ENCODE measurements around the gene ABHD10.

Gene ABHD10

DNA sequence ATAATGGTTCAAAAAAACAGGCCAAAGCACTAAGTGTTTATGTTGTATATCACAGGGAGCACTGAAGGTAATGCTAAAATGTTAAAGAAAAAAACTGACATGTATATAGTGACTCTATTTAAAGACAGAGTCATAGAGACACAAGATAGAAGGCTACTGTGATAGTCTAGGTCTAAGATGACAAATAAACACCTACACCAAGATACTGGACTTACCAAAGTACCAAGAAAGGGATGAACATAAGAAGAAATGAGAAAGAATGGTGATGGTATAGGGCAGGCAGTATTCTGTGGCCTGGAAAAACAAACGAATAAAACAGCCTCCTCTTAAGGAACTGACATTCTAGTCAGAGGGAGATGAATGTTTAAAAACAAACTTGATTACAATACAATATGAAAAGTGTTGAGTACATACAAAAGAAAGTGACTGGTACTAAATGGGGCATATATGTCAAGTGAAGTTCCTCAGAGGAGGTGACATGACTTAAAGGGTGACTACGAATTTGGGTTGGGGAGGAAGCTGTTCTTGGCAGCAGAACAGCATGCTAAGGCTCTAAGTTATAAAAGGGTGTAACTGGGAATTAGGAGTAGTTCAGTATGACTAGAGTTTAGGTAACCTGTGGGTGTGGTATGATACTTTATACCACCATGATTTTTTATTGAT lies 5.9 kb downstream of the ABHD10 start:
- Histone ChIP-seq H3K4me3 (ENCODE audit: low read length) (no peak overlapping the region), H3K4me2 (ENCODE audit: low read length) (no peak overlapping the region), H3K27me3 (ENCODE audit: control insufficient read depth, insufficient read depth, low read length) (no peaks in the 10 kb centered on the region), H3K9ac (ENCODE audit: low read depth, low read length) (no peak overlapping the region), H3K4me1 (ENCODE audit: control insufficient read depth, insufficient read depth, low read length) (peaks cover 20% of the 10 kb centered on the region), H3K36me3 (ENCODE audit: insufficient read depth, low read length) (peaks cover 12% of the 10 kb centered on the region), H3K9me3 (replicated peaks; ENCODE audit: low read length) (no peaks in the 10 kb centered on the region)

GRCh38 chr3:111986800-111987199 lies 8.0 kb downstream of the ABHD10 start:
- Histone ChIP-seq H3K4me2 (ENCODE audit: low read length) (no peak overlapping the region), H3K4me1 (ENCODE audit: control insufficient read depth, insufficient read depth, low read length) (peaks cover 1% of the 10 kb centered on the region), H3K9ac (ENCODE audit: low read depth, low read length) (no peak overlapping the region), H3K27me3 (ENCODE audit: control insufficient read depth, insufficient read depth, low read length) (no peaks in the 10 kb centered on the region), H3K9me3 (replicated peaks; ENCODE audit: low read length) (no peaks in the 10 kb centered on the region), H3K36me3 (ENCODE audit: insufficient read depth, low read length) (peaks cover 21% of the 10 kb centered on the region), H3K4me3 (ENCODE audit: low read length) (no peak overlapping the region)

GRCh38 chr3:111989061-111989678 lies 10.3 kb downstream of the ABHD10 start:
- Histone ChIP-seq H3K27me3 (ENCODE audit: control insufficient read depth, insufficient read depth, low read length) (no peaks in the 10 kb centered on the region), H3K36me3 (ENCODE audit: insufficient read depth, low read length) (peaks cover 29% of the 10 kb centered on the region), H3K4me1 (ENCODE audit: control insufficient read depth, insufficient read depth, low read length) (no peaks in the 10 kb centered on the region), H3K4me3 (ENCODE audit: low read length) (no peak overlapping the region), H3K9ac (ENCODE audit: low read depth, low read length) (no peak overlapping the region), H3K4me2 (ENCODE audit: low read length) (no peak overlapping the region), H3K9me3 (replicated peaks; ENCODE audit: low read length) (no peaks in the 10 kb centered on the region)

GRCh38 chr3:111993038-111993437 lies 14.2 kb downstream of the ABHD10 start:
- H3K4me1 ChIP-seq (ENCODE audit: control insufficient read depth, insufficient read depth, low read length): no peaks in the 10 kb centered on the region
- H3K27me3 ChIP-seq (ENCODE audit: control insufficient read depth, insufficient read depth, low read length): no peaks in the 10 kb centered on the region
- H3K4me2 ChIP-seq (ENCODE audit: low read length): no peak overlapping the region
- H3K9ac ChIP-seq (ENCODE audit: low read depth, low read length): no peak overlapping the region
- H3K4me3 ChIP-seq (ENCODE audit: low read length): no peak overlapping the region
- H3K9me3 ChIP-seq (replicated peaks; ENCODE audit: low read length): no peaks in the 10 kb centered on the region
- H3K36me3 ChIP-seq (ENCODE audit: insufficient read depth, low read length): peaks cover 17% of the 10 kb centered on the region

GRCh38 chr3:111998636-111999483 lies 20.0 kb downstream of the ABHD10 start, which contains the start of gene TAGLN3:
TSS of gene TAGLN3 (plus strand) at chr3:111998922. CDS start at chr3:111999423, 501 bp downstream.
- H3K4me3 ChIP-seq (ENCODE audit: low read length): peak within 1 kb of the TSS; percentile 66
- peaks cover 27% of the 10 kb centered on the region for H3K4me1 ChIP-seq (ENCODE audit: control insufficient read depth, insufficient read depth, low read length)
- H3K9me3 ChIP-seq (replicated peaks; ENCODE audit: low read length): no peaks in the 10 kb centered on the region
- peak within 1 kb of the TSS; percentile 20 for H3K9ac ChIP-seq (ENCODE audit: low read depth, low read length)
- H3K36me3 ChIP-seq (ENCODE audit: insufficient read depth, low read length): no peaks in the 10 kb centered on the region
- peaks cover 3% of the 10 kb centered on the region for H3K27me3 ChIP-seq (ENCODE audit: control insufficient read depth, insufficient read depth, low read length)
- H3K4me2 ChIP-seq (ENCODE audit: low read length): peak within 1 kb of the TSS; percentile 89

- H3K4me3 ChIP-seq (ENCODE audit: low read length): peak overlapping the region; percentile 66
- peak overlapping the region; percentile 89 for H3K4me2 ChIP-seq (ENCODE audit: low read length)
- H3K36me3 ChIP-seq (ENCODE audit: insufficient read depth, low read length): no peaks in the 10 kb centered on the region
- no peak overlapping the region for H3K9ac ChIP-seq (ENCODE audit: low read depth, low read length)
- no peaks in the 10 kb centered on the region for H3K9me3 ChIP-seq (replicated peaks; ENCODE audit: low read length)
- peaks cover 3% of the 10 kb centered on the region for H3K27me3 ChIP-seq (ENCODE audit: control insufficient read depth, insufficient read depth, low read length)
- H3K4me1 ChIP-seq (ENCODE audit: control insufficient read depth, insufficient read depth, low read length): peaks cover 28% of the 10 kb centered on the region
These were observed 20.9 kb downstream of the ABHD10 start for GRCh38 chr3:111999484-112000324.

- no peak overlapping the region for H3K9ac ChIP-seq (ENCODE audit: low read depth, low read length)
- peaks cover 35% of the 10 kb centered on the region for H3K4me1 ChIP-seq (ENCODE audit: control insufficient read depth, insufficient read depth, low read length)
- no peaks in the 10 kb centered on the region for H3K9me3 ChIP-seq (replicated peaks; ENCODE audit: low read length)
- H3K27me3 ChIP-seq (ENCODE audit: control insufficient read depth, insufficient read depth, low read length): peaks cover 3% of the 10 kb centered on the region
- no peak overlapping the region for H3K4me3 ChIP-seq (ENCODE audit: low read length)
- no peaks in the 10 kb centered on the region for H3K36me3 ChIP-seq (ENCODE audit: insufficient read depth, low read length)
- H3K4me2 ChIP-seq (ENCODE audit: low read length): no peak overlapping the region
These were observed 21.5 kb downstream of the ABHD10 start for GRCh38 chr3:112000367-112000771.

- Histone ChIP-seq H3K4me3 (ENCODE audit: low read length) (no peak overlapping the region), H3K4me2 (ENCODE audit: low read length) (no peak overlapping the region), H3K4me1 (ENCODE audit: control insufficient read depth, insufficient read depth, low read length) (peaks cover 36% of the 10 kb centered on the region), H3K36me3 (ENCODE audit: insufficient read depth, low read length) (no peaks in the 10 kb centered on the region), H3K9me3 (replicated peaks; ENCODE audit: low read length) (no peaks in the 10 kb centered on the region), H3K27me3 (ENCODE audit: control insufficient read depth, insufficient read depth, low read length) (peaks cover 3% of the 10 kb centered on the region), H3K9ac (ENCODE audit: low read depth, low read length) (no peak overlapping the region)
These were observed 22.1 kb downstream of the ABHD10 start for GRCh38 chr3:112000966-112001365.

DNA sequence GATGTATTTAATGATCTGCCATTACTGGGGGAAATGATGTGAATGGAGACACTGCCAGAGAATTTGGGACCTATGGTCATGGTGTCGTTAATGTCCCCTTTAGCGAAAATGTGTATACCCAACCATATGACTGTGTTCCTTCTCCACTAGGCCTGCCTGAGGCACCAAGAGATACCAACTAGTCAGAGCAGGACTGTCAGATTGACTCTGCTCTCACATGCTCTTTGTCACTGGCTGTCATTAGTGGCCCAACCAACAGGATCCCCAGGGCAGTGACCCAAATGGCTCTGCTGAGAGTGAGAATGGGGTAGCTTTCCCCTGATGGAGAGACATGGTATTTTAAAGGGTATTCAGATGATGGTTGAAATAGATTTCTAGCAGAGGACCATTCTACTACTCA lies 22.7 kb downstream of the ABHD10 start:
- no peaks in the 10 kb centered on the region for H3K36me3 ChIP-seq (ENCODE audit: insufficient read depth, low read length)
- no peaks in the 10 kb centered on the region for H3K9me3 ChIP-seq (replicated peaks; ENCODE audit: low read length)
- H3K4me3 ChIP-seq (ENCODE audit: low read length): no peak overlapping the region
- peaks cover 36% of the 10 kb centered on the region for H3K4me1 ChIP-seq (ENCODE audit: control insufficient read depth, insufficient read depth, low read length)
- no peak overlapping the region for H3K9ac ChIP-seq (ENCODE audit: low read depth, low read length)
- peaks cover 3% of the 10 kb centered on the region for H3K27me3 ChIP-seq (ENCODE audit: control insufficient read depth, insufficient read depth, low read length)
- no peak overlapping the region for H3K4me2 ChIP-seq (ENCODE audit: low read length)

DNA sequence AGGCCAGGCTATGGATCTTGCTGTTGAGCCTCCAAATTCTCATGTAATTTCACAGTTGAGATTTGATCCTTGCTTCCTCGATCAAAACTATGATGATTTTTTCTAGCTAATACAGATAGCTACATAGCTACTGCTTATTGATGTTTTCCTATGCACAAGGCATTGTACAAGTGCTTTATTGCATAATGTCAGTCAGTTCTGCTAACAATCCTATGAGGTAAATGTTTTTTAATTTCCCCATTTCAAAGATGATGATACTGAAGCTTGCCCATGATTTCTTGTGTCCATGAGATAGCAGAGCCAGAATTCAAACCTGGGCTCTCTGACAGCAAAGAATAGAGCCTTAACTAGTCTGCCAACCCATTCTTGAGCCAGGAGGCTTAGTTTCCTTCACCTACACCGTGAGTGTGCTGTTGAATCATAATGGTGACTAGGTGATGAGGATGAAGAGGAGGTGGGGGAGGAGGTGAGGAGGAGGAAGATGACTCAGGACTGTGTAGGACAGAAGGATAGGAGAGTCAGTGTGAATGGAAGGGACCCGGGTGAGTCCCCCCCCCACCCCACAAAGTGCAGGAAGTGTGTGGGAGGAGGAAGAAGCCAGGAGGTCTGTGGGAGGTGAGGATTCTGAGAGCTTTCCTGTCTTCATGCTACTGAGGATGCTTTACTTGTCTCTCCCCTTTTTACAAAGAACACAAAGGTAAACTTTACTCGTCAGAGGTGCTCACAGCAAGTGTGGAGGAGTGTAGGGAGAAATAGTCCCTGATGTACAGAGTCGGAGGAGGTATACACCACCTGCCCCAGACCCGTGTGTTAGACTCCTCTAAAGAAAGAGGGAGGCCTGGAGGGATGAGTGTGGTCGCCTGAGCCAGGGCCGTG lies 23.5 kb downstream of the ABHD10 start:
- Histone ChIP-seq H3K4me1 (ENCODE audit: control insufficient read depth, insufficient read depth, low read length) (peaks cover 36% of the 10 kb centered on the region), H3K9ac (ENCODE audit: low read depth, low read length) (no peak overlapping the region), H3K4me3 (ENCODE audit: low read length) (no peak overlapping the region), H3K36me3 (ENCODE audit: insufficient read depth, low read length) (no peaks in the 10 kb centered on the region), H3K27me3 (ENCODE audit: control insufficient read depth, insufficient read depth, low read length) (peaks cover 3% of the 10 kb centered on the region), H3K4me2 (ENCODE audit: low read length) (peak overlapping the region; percentile 49), H3K9me3 (replicated peaks; ENCODE audit: low read length) (no peaks in the 10 kb centered on the region)
